GM18526 (cell line): ENCODE results near the gene MOB2.

ENCODE experiments used
- POLR2A ChIP-seq: IDR thresholded peaks from 3 replicates; pipeline ENCODE4 v1.6.1; 2011; ENCODE audit not compliant: insufficient read length; ENCODE audit errors: extremely low read depth

The MOB2 gene

GRCh38 chr11:1473786-1474185 lies 12.8 kb downstream of the MOB2 start:
- TF ChIP-seq POLR2A: no peak

- TF ChIP-seq POLR2A: no peak
Measured at GRCh38 chr11:1473011-1473628, 13.5 kb downstream of the MOB2 start.

GRCh38 chr11:1472180-1473005 lies 14.2 kb downstream of the MOB2 start:
- TF ChIP-seq POLR2A: no peak

GRCh38 chr11:1471736-1472135 lies 14.8 kb downstream of the MOB2 start:
- TF ChIP-seq POLR2A: no peak

GRCh38 chr11:1470681-1471611 lies 15.6 kb downstream of the MOB2 start:
- TF ChIP-seq POLR2A: no peak

- TF ChIP-seq POLR2A: no peak
Measured at GRCh38 chr11:1469911-1470680, 16.5 kb downstream of the MOB2 start.

- TF ChIP-seq POLR2A: no peak
Measured at GRCh38 chr11:1469287-1469910, 17.2 kb downstream of the MOB2 start.

GRCh38 chr11:1468473-1469066 lies 18.0 kb downstream of the MOB2 start:
- no peak for TF ChIP-seq POLR2A

- no peak for TF ChIP-seq POLR2A
Measured at GRCh38 chr11:1468002-1468401, 18.6 kb downstream of the MOB2 start.

- no peak for TF ChIP-seq POLR2A
Measured at GRCh38 chr11:1467270-1467669, 19.3 kb downstream of the MOB2 start.

- no peak for TF ChIP-seq POLR2A
Measured at GRCh38 chr11:1466784-1467183, 19.8 kb downstream of the MOB2 start.

GRCh38 chr11:1463056-1463455 lies 23.5 kb downstream of the MOB2 start:
- TF ChIP-seq POLR2A: no peak

GRCh38 chr11:1462698-1462975 lies 23.9 kb downstream of the MOB2 start:
- no peak for TF ChIP-seq POLR2A
